H1 (cell line): ENCODE data around the gene WNT9B. TPM values are rescaled to one million over a fixed set of nuclear protein-coding genes. Genes with fewer than 3 reads are reported as not detected.

Source experiments
- ASH2L ChIP-seq: fragments of 200-600, 300-600 bp; sonication (generic); IDR thresholded peaks from one replicate; pipeline ENCODE4 v1.7.1; 2017; ENCODE audit warnings: low read length
- EGR1 ChIP-seq: IDR thresholded peaks from 2 replicates; pipeline ENCODE4 v1.6.1; 2011; ENCODE audit warnings: low read depth, low read length, borderline replicate concordance
- FOSL1 ChIP-seq: IDR thresholded peaks from 2 replicates; pipeline ENCODE4 v1.6.1; 2011; ENCODE audit warnings: mild to moderate bottlenecking, low read depth, low read length, moderate library complexity; ENCODE audit not compliant: insufficient read depth
- SIN3A ChIP-seq, 2 experiments: IDR thresholded peaks in 1 of 2; conservative IDR thresholded peaks in 1 of 2; 2 replicates each; pipeline ENCODE4 v1.6.1; 2011 to 2012; ENCODE audit warnings: low read length in 2 of 2, improper control_type of control experiment in 1 of 2, low read depth in 1 of 2, mild to moderate bottlenecking in 1 of 2
- polyA plus RNA-seq, 7 experiments: library from polyadenylated mRNA; depleted of rRNA in 3 of 7; stranded (reverse) in 5 of 7; unstranded in 2 of 7; fragments of >200 nt in 5 of 7; fragments of 200-250 nt in 2 of 7; gene quantifications; 1 replicate in 5 of 7; 2 replicates in 1 of 7; 4 replicates in 1 of 7; pipeline versions ENCODE4 v1.2.1 to v1.2.3, GENCODE V29; 2011 to 2013; ENCODE audit warnings: missing spikeins in 2 of 7, mixed read lengths in 2 of 7
- total RNA-seq: library from RNA; stranded (reverse); fragmentation: NEBNext Ultra II Directional; extraction: Animal tissue kit (Norgen Biotek cat#: 25700); gene quantifications from 2 replicates; pipeline ENCODE4 v1.2.1, GENCODE V29; 2021

The WNT9B gene
- total and polyA plus RNA-seq, 2 of the 8 experiments (the other 6 are each of a cell fraction or from before 2014, with no cell fraction given): 0.21 TPM; not detected in 1

DNA sequence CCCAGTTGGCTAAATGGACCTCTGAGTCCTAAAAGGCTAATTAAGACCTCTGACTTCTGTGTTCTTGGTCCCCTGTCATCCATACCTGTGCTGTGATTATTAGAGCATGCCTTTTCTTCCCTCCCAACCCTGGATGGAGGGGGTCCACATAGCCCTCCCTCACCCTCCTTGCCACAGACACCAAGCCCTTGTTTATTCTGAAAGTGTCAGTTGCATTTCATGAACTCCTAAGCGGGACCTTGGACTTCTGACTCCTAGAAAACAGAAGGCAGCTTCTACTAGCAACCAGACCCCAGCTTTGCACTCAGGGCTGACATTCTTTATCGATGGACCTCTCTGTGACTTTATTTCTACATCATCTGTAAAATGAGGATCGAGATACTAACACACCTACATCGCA, 38.1 kb downstream of the WNT9B start (continued):
- no peak for TF ChIP-seq SIN3A (conservative IDR thresholded peaks at IDR 0.05 in 1 of 2, IDR thresholded peaks at IDR 0.05 in 1 of 2; ENCODE audit: low read depth in 1 of 2, low read length in 2 of 2)
- TF ChIP-seq ASH2L: no peak
- TF ChIP-seq EGR1: no peak
- no peak for TF ChIP-seq FOSL1
